OCI-LY1 (cell line): ENCODE data around the gene HSF4.

Experiments used
- CTCF ChIP-seq: fragments of 200-600 bp; sonication (generic), shearing (Covaris generic); IDR thresholded peaks from 2 replicates; pipeline ENCODE4 v1.5.1; 2017; ENCODE audit warnings: mild to moderate bottlenecking, antibody characterized with exemption, low read length, moderate library complexity, mixed read lengths
- EZH2 ChIP-seq: fragments of 200-600 bp; sonication (generic), shearing (Covaris generic); IDR thresholded peaks from 2 replicates; pipeline ENCODE4 v1.8.0; 2017; ENCODE audit warnings: borderline replicate concordance, mixed run types, mild to moderate bottlenecking, antibody characterized with exemption, low read length, moderate library complexity, mixed read lengths

DNA sequence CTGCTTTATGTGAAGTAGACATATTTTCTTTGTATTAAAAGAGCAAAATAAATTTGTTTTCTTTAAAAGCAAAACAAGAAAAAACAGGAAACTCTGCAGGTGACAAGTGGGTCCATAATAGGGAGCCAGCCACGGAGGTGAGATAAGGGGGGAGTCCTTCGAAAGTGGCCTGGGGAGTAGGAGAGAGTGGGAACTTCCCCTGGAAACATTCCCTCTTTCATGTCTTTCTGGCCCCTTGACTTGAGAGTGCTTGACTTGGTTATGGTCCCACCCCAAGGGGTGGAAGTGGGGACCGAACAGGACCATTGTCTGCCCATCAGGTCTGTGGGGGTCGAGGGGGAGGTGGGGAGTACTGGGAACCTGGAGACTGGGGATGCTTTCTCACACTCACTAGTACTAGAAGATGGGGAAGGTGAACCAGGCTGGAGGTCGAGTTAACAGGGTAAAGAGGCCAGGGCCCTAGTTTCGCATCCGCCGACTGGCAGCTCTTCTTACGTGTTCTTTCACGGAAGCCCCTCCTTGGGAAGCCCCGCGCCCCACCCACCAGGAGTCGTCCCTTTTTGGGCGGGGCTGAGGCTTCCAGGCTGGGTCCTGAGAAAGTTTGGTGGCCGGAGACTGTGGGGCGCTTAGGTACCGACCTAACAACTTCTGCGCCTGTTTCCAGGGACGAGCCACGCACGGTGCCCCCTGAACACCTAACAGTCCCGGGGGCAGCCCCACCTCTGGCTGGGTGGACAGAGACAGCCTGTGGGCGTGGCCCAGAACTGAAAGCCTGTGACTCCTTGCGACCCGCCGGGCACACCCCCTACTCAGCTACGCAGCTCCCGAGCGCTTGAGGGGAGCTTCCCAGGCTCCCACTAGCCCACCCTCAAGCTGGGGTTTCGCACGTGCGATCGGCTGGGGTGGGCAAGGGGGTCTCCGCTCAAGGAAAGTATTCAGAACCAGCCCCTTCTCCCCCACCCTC, 5.6 kb upstream of the HSF4 start:
- no peak for TF ChIP-seq CTCF
- no peak for TF ChIP-seq EZH2
